Measurements from ENCODE around the gene GULP1.

GRCh38 chr2:188571543-188572303, 280.0 kb downstream of the GULP1 start:
- TF ChIP-seq CTCF (IDR thresholded peaks at IDR 0.05; ENCODE audit: insufficient read depth, low read length) (no peak), POLR2AphosphoS5 (IDR thresholded peaks at IDR 0.05; ENCODE audit: low read depth) (no peak), GABPA (IDR thresholded peaks at IDR 0.05; ENCODE audit: low read depth) (no peak), REST (IDR thresholded peaks at IDR 0.05; ENCODE audit: insufficient replicate concordance, low read depth) (no peak), SPI1 (IDR thresholded peaks at IDR 0.05; ENCODE audit: borderline replicate concordance, low read depth) (no peak)
